Gastrocnemius medialis (tissue), 4 donors: ENCODE data around the gene ITFG1.

Experiments
- POLR2A ChIP-seq, 2 donors: fragments of 450-650 bp; IDR thresholded peaks; one replicate each; pipeline ENCODE4 v1.6.1; 2017; ENCODE audit warnings: antibody characterized with exemption in 2 of 2, mild to moderate bottlenecking in 2 of 2, moderate library complexity in 2 of 2
- TF ChIP-seq, protein P1 (sequence below), 5 experiments: fragments of 450-650 bp in 3 of 5; fragments of 200-600 bp in 2 of 5; sonication (generic) in 2 of 5; IDR thresholded peaks in 4 of 5; conservative IDR thresholded peaks in 1 of 5; 1 replicate in 4 of 5; 2 replicates in 1 of 5; pipeline ENCODE4 v1.5.1; 2016 to 2019; ENCODE audit warnings: antibody characterized with exemption in 5 of 5, mild to moderate bottlenecking in 3 of 5, moderate library complexity in 3 of 5

DNA sequence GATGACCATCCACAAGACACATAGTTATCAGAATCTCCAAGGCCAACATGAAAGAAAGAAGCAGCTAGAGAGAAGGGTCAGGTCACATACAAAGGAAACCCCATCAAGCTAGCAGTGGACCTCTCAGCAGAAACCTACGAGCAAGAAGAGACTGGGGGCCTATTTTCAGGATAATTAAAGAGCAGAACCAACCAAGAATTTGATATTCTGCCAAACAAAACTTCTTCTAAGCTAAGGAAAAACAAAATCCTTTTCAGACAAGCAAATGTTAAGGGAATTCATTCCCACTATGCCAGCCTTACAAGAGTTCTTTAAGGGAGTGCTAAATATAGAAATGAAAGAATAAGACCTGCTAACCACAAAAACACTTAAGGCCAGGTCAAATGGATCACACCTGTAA is 47.8 kb downstream of the ITFG1 start:
- TF ChIP-seq, protein P1, sequence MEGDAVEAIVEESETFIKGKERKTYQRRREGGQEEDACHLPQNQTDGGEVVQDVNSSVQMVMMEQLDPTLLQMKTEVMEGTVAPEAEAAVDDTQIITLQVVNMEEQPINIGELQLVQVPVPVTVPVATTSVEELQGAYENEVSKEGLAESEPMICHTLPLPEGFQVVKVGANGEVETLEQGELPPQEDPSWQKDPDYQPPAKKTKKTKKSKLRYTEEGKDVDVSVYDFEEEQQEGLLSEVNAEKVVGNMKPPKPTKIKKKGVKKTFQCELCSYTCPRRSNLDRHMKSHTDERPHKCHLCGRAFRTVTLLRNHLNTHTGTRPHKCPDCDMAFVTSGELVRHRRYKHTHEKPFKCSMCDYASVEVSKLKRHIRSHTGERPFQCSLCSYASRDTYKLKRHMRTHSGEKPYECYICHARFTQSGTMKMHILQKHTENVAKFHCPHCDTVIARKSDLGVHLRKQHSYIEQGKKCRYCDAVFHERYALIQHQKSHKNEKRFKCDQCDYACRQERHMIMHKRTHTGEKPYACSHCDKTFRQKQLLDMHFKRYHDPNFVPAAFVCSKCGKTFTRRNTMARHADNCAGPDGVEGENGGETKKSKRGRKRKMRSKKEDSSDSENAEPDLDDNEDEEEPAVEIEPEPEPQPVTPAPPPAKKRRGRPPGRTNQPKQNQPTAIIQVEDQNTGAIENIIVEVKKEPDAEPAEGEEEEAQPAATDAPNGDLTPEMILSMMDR (IDR thresholded peaks at IDR 0.05 in 4 of 5, conservative IDR thresholded peaks at IDR 0.05 in 1 of 5): no peak
- TF ChIP-seq POLR2A (IDR thresholded peaks at IDR 0.05): no peak
